Measurements from ENCODE around the gene PDK2.
A peak's percentile ranks its signal among the peaks of the same experiment; 100 is the strongest.

PDK2 gene

GRCh38 chr17:50152736-50153135 is 57.6 kb downstream of the PDK2 start:
- DNase-seq: no peak

GRCh38 chr17:50153650-50154575 is 58.8 kb downstream of the PDK2 start:
- no peak for DNase-seq

- no peak for DNase-seq
Measured at GRCh38 chr17:50154604-50155003, 59.5 kb downstream of the PDK2 start.

- DNase-seq: no peak
Measured at GRCh38 chr17:50155115-50155819, 60.1 kb downstream of the PDK2 start.

- DNase-seq: no peak
Measured at GRCh38 chr17:50157891-50158290, 62.7 kb downstream of the PDK2 start.

GRCh38 chr17:50161023-50161910 is 66.1 kb downstream of the PDK2 start:
- DNase-seq: peak; percentile 65 to 89
